GM19328 (cell line): ENCODE measurements around the gene PSRC1.

Experiments used
- ATAC-seq: cut with Tn5 transposase; IDR thresholded peaks from one replicate; pipeline ENCODE4 v1.9.1; 2021; ENCODE audit warnings: mild to moderate bottlenecking, moderate library complexity; ENCODE audit not compliant: unreplicated experiment

PSRC1 gene

GRCh38 chr1:109259674-109260557, 23.0 kb downstream of the PSRC1 start:
- no peak for ATAC-seq

- ATAC-seq = no peak
Measured at GRCh38 chr1:109258481-109259466, 24.2 kb downstream of the PSRC1 start.

DNA sequence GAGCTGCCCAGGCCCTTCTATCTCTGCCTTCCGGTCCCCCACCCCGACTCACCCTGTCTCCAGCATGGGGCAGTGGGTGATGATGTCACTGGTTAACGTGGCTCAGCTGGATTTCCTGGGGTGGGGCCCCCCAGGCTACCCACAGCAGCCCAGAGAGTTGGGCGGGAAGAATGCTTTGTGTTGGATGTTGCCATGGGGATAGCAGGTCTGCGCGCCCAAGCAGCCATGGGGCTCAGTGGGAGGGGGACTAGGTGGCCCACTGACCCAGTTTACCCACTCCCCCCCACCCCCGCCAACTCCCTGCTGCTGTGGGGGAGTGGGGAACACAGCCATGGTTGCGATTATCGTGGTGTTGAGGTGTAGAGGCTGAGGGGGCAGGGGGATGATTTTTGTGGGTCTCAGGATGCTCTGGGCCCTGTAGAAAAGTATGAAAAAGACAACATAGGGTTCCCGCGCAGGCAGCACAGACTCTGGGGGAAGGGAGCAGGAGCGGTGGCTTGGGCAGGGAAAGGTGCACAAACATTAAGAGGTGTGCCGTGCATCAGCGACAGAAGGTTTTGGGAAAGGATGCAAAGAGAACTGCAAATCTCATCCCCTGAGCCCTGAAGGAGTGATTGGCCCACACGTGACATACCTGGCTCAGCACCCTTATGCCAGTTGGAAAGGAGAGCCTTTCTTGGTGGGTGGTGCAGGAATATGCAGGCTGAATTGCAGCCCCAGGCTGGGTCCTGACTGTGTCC, 25.1 kb downstream of the PSRC1 start:
- no peak for ATAC-seq

DNA sequence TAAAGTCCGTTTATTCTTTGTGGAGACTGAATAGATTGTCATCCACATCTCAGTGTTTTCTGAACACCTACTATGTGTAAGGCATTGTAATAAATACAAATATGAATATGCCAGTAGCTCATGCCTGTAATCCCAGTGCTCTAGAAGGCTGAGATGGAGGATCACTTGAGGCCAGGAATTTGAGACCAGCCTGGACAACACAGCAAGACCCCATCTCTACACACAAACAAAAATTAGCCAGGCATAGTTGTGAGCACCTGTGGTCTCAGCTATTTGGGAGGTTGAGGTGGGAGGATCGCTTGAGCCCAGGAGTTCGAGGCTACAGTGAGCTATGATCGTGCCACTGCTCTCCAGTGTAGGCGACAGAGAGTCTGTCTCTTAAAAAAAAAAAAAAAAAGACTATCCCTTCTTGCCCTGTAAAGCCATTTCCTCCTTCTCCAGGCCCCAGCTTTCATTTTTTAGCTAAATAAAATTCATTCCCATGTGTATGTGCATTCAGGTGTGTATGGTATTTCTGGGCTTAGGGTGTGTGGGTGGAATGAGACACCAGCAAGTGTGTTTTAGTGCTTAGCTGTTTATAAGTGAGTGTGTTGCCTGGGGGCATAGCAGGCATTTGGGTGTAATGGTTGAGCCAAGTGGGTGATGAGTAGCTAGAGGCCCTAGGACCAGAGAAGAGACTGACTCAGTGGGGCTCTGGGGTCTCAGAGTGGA, 25.8 kb downstream of the PSRC1 start:
- ATAC-seq = no peak

DNA sequence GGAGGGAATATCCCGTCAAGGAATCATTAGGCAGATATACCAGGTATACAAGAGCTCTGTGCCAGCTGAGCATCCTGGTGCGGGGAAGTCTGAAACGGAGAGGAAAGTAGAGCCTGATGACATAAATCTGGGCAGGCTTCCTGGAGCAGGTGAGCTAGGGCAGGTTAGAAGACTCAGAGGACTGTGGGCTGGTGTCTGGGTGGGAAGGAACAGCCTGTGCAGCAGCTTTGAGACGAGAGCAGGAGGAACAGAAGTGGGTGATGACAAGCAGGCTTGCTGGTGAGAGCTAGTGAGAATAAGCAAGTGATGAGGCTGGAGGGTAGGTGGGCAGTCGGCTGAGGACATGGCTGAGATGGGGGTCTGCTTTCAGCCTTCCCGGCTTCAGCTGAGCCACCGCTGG, 26.9 kb downstream of the PSRC1 start:
- ATAC-seq = no peak

GRCh38 chr1:109255678-109256077, 27.3 kb downstream of the PSRC1 start:
- ATAC-seq = no peak

DNA sequence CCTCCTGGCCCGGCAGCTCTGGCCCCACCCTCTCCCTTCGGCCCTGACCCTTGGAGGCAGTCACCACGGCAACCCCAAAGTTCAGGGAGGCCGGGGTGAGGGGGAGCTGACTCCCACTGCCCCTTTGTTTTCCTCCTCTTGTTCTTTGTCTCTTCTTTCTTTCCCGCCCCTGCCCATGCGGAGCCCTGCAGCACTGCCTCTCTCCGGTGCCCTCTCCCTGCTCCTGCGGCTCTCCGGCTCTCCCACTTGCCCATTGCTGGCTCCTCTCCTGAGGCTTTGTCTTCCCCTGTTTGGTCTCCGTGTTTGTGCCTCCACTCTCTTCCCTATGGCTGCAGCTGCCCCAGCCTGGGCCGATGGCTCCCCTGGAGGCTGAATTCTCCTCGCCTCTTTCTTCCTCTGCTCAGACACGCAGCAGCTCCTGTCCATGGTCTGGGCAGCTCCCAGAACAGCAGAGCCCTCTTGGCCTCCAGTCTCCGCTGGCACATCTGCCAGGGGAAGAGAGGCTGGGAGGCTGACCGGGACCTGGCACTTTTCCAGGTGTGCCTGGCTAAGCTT, 27.8 kb downstream of the PSRC1 start:
- no peak for ATAC-seq

DNA sequence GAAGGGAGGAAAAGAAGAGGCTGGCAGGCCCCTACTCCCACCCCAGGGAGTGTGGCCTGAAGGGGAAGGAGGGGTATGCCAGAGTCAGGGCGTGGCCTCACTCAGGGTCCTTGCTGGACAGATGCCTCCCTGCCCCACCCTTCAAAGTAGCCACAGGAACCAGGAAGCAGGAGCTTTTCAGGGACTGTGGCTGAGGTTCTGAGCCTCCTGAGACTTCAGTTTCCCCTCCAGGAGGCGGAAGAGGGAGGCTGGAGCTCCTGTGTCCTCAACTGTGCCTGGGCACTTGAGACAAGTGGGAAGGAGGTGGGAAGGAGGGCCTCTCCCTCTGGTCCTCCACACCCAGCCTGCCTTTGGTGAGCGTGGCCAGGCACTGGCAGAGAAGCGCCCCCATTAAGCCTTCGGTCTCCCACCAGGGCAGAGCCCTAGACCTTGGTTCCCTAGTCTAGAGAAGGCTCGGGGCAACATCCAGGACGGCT, 28.3 kb downstream of the PSRC1 start:
- no peak for ATAC-seq

GRCh38 chr1:109253803-109254620, 28.9 kb downstream of the PSRC1 start:
- ATAC-seq = no peak

DNA sequence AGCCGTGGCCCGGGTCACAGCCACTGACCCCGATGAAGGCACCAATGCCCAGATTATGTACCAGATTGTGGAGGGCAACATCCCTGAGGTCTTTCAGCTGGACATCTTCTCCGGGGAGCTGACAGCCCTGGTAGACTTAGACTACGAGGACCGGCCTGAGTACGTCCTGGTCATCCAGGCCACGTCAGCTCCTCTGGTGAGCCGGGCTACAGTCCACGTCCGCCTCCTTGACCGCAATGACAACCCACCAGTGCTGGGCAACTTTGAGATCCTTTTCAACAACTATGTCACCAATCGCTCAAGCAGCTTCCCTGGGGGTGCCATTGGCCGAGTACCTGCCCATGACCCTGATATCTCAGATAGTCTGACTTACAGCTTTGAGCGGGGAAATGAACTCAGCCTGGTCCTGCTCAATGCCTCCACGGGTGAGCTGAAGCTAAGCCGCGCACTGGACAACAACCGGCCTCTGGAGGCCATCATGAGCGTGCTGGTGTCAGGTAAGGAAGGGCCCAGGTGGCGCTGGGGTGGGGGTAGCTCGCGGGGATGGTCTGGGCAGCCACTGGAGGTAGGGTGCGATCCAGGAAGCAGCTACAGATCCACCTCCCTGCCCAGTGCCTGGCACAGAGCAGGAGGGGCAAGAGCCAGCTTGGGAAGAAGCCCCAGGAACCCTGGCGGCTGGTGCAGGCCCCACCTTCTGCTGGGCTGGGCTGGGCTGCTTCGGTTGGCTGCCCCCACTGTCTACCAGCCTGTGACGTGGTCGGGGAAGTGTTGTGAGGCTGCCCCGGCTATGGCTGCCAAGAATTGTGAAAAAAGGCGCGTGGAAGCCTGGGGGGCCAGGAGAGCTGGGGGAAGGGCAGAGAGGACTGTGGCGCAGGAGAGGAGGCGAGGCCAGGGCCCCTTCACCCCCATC, 29.8 kb downstream of the PSRC1 start:
- ATAC-seq = no peak

DNA sequence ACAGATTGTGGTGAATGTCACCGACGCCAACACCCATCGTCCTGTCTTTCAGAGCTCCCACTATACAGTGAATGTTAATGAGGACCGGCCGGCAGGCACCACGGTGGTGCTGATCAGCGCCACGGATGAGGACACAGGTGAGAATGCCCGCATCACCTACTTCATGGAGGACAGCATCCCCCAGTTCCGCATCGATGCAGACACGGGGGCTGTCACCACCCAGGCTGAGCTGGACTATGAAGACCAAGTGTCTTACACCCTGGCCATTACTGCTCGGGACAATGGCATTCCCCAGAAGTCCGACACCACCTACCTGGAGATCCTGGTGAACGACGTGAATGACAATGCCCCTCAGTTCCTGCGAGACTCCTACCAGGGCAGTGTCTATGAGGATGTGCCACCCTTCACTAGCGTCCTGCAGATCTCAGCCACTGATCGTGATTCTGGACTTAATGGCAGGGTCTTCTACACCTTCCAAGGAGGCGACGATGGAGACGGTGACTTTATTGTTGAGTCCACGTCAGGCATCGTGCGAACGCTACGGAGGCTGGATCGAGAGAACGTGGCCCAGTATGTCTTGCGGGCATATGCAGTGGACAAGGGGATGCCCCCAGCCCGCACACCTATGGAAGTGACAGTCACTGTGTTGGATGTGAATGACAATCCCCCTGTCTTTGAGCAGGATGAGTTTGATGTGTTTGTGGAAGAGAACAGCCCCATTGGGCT, 30.6 kb downstream of the PSRC1 start:
- ATAC-seq = no peak

DNA sequence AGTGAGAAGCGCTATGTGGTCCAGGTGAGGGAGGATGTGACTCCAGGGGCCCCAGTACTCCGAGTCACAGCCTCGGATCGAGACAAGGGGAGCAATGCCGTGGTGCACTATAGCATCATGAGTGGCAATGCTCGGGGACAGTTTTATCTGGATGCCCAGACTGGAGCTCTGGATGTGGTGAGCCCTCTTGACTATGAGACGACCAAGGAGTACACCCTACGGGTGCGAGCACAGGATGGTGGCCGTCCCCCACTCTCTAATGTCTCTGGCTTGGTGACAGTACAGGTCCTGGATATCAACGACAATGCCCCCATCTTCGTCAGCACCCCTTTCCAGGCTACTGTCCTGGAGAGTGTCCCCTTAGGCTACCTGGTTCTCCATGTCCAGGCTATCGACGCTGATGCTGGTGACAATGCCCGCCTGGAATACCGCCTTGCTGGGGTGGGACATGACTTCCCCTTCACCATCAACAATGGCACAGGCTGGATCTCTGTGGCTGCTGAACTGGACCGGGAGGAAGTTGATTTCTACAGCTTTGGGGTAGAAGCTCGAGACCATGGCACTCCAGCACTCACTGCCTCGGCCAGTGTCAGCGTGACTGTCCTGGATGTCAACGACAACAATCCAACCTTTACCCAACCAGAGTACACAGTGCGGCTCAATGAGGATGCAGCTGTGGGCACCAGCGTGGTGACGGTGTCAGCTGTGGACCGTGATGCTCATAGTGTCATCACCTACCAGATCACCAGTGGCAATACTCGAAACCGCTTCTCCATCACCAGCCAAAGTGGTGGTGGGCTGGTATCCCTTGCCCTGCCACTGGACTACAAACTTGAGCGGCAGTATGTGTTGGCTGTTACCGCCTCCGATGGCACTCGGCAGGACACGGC, 31.4 kb downstream of the PSRC1 start:
- no peak for ATAC-seq

GRCh38 chr1:109250454-109251276, 32.3 kb downstream of the PSRC1 start:
- ATAC-seq = no peak

- peak; percentile 28 for ATAC-seq
Measured at GRCh38 chr1:109249654-109250401, 33.1 kb downstream of the PSRC1 start.
